G401 (cell line): ENCODE results near the gene DCP2. TPM values are rescaled to one million over a fixed set of nuclear protein-coding genes. Genes with fewer than 3 reads are reported as not detected.
"Not testable (repeated sequence)": the region's sequence is repeated elsewhere in the genome, so short reads cannot be mapped to it uniquely, and the experiment has no call there.

Experiments used
- DNase-seq: peaks from one replicate; pipeline ENCODE4 v3.0.0-alpha.2; 2015; ENCODE audit warnings: low spot score
- in situ Hi-C: cut with HindIII; loops from 2 replicates; pipeline ENCODE4 v1.10.0; 2016; ENCODE audit warnings: low sequenced_read_pairs, mixed read lengths
- total RNA-seq: library from RNA; depleted of rRNA; stranded (reverse); fragments of >200 nt; shearing (Covaris generic); gene quantifications from 2 replicates; pipeline ENCODE4 v1.2.3, GENCODE V29; 2014

The DCP2 gene
- total RNA-seq, 1 experiment from 2014 or later = 27.7 TPM

DNA sequence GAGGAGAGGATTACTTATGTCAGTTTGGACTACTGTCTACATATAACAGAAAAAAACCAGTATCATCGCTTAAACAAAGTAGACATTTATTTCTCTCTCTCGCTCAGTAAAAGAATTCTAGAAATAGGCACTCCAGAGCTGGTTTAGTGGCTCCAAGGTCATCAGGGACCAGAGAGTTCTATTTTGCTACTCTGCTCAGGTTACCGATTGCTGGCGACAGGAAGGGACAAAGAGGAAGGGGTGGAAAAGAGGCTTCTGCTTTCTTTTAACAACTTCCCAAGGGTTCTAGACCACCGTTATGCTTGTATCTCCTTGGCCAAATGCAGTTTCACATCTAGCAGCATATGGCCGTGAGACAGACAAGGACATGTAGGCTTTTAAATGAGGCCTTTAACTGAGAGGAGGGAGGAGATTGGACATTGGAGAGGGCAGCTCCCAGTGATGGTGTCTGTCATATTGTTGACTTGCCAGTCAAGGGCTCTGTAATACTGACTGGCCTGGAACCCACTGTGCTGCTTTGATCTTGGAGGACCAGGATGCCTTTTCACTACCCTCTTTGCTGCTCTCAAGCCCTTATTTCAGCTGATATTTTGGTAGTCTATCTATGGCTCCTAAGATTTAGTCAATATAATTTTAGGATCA is 15.6 kb upstream of the DCP2 start:
- no peak for DNase-seq
- in situ Hi-C loops = no loop called here

DNA sequence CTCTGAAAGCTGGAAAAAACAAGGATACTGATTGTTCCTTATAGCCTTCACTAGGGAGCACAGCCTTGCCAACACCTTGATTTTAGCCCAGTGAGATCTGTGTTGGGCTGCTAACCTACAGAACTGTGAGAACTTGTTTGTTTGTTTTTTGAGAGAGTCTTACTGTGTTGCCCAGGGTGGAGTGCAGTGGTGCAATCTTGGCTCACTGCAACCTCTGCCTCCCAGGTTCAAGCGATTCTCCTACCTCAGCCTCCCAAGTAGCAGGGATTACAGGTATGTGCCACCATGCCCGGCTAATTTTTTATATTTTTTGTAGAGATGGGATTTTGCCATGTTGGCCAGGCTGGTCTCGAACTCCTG is 13.2 kb upstream of the DCP2 start:
- in situ Hi-C loops, DNase-seq: not testable (repeated sequence)

DNA sequence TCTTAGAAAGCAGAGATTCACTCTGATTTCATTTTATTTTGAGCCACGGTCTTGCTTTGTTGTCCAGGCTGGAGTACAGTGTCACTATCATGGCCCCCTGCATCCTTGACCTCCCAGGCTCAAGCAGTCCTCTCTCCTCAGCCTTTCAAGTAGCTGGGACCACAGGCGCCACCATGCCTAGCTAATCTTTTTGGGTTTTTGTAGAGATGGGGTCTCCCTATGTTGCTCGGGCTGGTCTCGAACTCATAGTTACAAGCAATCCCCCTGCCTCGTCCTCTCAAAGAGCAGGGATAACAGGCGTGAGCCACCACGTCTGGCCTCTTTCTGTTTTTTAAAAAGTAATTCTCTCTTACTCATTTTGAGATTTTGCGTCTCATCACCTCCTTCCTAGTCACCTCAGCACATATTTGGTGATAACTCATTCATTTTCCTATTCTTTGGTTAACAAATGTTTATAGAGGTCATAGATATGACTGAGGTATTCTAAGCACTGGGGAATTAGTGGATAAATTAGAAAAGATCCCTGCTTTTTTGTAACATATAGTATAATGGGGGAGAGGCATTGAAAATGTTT is 10.8 kb upstream of the DCP2 start:
- DNase-seq = no peak
- in situ Hi-C loops = no loop called here

DNA sequence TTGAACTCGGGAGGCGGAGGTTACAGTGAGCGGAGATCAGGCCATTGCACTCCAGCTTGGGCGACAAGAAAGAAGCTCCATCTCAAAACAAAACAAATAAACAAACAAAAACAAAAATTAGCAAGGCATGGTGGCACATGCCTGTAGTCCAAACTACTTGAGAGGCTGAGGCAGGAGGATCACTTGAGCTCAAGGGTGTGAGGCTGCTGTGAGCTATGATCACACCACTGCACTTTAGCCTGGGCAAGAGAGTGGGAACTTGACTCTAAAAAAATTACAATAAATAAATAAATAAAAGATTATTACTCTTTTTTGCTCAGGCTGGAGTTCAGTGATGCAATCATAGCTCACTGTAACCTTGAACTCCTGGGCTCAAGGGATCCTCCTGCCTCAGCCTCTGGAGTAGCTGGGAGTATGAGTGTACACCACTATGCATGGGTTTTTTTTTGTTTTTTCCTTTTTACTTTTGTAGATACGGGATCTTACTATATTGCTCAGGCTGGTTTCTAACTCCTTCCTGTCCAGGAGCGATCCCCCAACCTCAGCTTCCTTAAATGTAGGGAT is 9.0 kb upstream of the DCP2 start:
- in situ Hi-C loops = no loop called here
- DNase-seq = no peak

GRCh38 chr5:112968411-112969106 is 8.0 kb upstream of the DCP2 start:
- in situ Hi-C loops = no loop called here
- DNase-seq = no peak

DNA sequence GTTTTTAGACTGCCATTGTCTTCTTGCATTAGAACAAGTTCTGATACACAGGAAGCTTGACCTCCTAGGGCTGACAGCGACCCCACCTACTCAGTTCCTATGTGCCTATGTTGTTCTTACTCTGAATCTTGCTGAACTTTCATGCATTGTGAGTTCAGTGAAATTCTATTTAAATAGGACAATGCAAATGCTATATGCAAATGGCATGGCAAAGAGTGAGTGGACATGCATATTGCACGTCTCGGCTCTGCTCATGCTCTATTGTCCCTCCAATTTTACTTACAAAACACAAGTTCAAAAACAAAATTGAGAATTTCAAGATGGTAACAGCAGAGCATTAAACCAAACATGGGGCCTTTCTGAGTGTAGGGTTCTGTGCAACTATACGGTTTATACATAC is 5.3 kb upstream of the DCP2 start:
- DNase-seq = no peak
- in situ Hi-C loops = no loop called here

- DNase-seq = no peak
- in situ Hi-C loops = no loop called here
These were observed 3.6 kb upstream of the DCP2 start for GRCh38 chr5:112973036-112973435.

- in situ Hi-C loops = no loop called here
- no peak for DNase-seq
These were observed 2.7 kb upstream of the DCP2 start for GRCh38 chr5:112973904-112974303.

GRCh38 chr5:112974901-112975300 is 1.7 kb upstream of the DCP2 start:
- DNase-seq = no peak
- in situ Hi-C loops = no loop called here

DNA sequence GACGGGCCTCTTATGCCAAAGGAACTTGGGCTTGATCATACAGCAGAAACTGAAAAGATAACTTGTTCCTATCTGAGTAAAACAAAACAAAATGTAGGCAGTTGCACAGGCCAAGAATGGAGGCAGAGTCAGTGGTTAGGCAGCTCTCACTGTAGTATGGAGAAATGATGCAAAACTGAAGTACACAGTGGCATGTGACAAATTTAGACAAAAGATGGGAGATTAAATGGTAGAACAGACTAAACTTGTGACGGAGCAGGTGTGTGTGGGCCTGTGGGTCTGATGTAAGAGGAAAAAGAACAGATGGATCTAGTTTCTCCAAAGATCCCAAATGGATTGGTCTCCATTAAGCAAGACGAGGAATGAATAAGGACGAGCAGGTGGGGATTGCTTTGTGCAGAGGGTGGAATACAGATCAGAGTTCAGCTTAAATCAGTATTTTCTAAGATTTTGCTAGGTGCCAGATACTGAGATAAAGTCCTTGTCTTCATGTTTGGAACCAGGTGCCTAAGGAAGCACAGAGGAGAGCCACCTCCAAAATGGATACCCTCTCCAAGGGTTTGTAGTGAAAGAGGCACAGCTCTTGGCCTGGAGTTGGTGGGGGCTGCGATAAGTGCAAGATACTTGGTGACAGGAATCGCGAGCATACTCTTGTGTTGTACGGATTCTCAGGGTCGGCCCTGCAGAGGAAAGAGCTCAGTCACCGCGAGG is 722 bp upstream of the DCP2 start:
- in situ Hi-C loops = no loop called here
- no peak for DNase-seq

GRCh38 chr5:112977440-112977861 is 853 bp downstream of the DCP2 start:
- in situ Hi-C loops = no loop called here
- DNase-seq = peak; percentile 27

DNA sequence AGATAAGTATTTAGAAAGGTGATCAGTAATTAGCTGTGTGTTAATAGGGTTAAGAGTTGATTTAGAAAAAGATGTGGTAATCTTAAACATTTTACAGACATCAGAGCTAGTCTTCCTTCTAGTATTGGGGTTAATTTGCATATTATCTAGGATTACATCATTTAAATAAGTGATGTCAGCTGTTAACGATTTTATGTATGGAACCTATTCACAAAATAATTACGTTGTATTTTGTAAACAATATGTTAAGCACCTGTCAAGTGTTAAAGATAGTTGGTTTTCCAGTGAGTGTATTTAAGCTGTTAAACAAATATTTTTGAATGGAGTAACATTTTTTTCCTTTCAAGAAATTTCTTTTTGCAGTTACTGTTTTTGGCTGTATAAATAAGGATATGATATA is 2.2 kb downstream of the DCP2 start:
- in situ Hi-C loops = no loop called here
- DNase-seq = no peak

- in situ Hi-C loops = no loop called here
- no peak for DNase-seq
These were observed 3.1 kb downstream of the DCP2 start for GRCh38 chr5:112979723-112980122.

DNA sequence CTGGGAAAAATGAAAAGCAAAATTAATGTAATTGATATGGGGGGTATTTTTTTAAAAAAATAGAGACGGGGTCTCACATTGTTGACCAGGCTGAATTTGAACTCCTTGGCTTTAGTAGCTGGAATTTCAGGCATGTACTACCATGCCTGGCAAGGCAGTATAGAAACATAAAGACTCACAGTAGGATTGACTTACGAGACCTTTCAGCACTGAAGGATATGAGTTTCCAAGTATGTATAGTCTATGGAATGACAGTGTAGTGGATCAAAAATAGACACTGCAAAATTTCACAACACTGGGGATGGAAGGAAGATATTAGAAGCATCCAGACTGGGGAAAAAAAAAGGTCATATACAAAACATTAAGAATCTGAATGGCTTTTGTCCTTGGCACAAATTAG is 6.8 kb downstream of the DCP2 start:
- no peak for DNase-seq
- in situ Hi-C loops = no loop called here

GRCh38 chr5:112986224-112986623 is 9.6 kb downstream of the DCP2 start:
- in situ Hi-C loops = no loop called here
- DNase-seq = no peak

GRCh38 chr5:112995764-112996618 is 19.4 kb downstream of the DCP2 start:
- DNase-seq = peak; percentile 79
- in situ Hi-C loops = no loop called here

GRCh38 chr5:112996830-112997374 is 20.3 kb downstream of the DCP2 start:
- no peak for DNase-seq
- in situ Hi-C loops = no loop called here

DNA sequence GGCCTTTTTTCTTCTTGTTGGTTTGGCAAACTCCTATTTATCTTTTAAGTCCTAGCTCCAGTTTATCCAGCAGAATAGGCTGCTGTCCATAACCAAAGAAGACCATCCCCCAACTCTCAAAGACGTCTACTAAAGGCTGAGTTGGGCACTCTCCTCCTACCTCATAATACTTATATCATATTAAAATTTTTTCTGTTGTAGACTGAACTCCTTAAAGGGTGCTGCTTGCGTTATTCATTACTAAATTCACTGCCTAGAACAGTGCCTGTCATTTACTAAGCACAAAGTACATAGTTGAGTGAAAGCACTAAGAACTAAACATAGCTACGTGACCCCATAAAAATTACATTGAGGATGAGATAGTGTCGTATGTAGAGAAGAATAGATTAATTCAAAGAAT is 21.7 kb downstream of the DCP2 start:
- in situ Hi-C loops = no loop called here
- DNase-seq = no peak

DNA sequence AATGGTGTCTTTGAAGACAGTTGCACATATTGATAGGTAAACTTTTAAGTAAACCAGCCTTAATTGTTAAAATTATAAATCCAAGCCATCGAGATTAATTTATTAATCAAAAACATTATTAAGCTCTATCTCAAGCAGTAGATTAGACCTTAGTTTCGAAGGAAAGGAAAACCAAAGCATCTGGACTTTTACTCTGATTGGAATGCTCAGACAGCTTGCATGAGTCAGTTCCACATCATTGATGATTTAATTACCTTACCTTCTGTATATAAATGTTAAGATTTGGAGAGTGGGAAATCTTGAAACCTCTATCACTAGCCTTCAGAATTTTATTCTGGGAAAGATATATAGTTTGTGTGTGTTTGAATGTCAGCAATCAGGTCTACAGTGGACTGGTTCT is 23.9 kb downstream of the DCP2 start:
- DNase-seq = no peak
- in situ Hi-C loops = no loop called here
